Activated T-cell treated with anti-CD3 and anti-CD28 coated beads, Interleukin-2, amount 50 U/mL, for 1 hour (primary cell): ENCODE measurements around the gene PTPRT.
"Not testable (repeated sequence)": the region's sequence is repeated elsewhere in the genome, so short reads cannot be mapped to it uniquely, and the experiment has no call there.

Source experiments
- DNase-seq: peaks from one replicate; pipeline ENCODE4 v3.0.0-alpha.2; 2020

PTPRT gene

GRCh38 chr20:42258564-42259302, 931.0 kb downstream of the PTPRT start:
- no peak for DNase-seq

- DNase-seq = no peak
Observed at GRCh38 chr20:42255821-42256220, 933.9 kb downstream of the PTPRT start.

GRCh38 chr20:42254673-42255072, 935.0 kb downstream of the PTPRT start:
- DNase-seq = no peak

GRCh38 chr20:42252116-42252515, 937.6 kb downstream of the PTPRT start:
- no peak for DNase-seq

GRCh38 chr20:42218621-42219374, 970.9 kb downstream of the PTPRT start:
- no peak for DNase-seq

- no peak for DNase-seq
Observed at GRCh38 chr20:42214074-42214473, 975.6 kb downstream of the PTPRT start.

- DNase-seq = no peak
Observed at GRCh38 chr20:42212391-42212790, 977.3 kb downstream of the PTPRT start.

GRCh38 chr20:42206557-42206956, 983.1 kb downstream of the PTPRT start:
- DNase-seq = not testable (repeated sequence)

GRCh38 chr20:42204109-42204660, 985.5 kb downstream of the PTPRT start:
- DNase-seq = no peak

- DNase-seq = no peak
Observed at GRCh38 chr20:42197599-42197998, 992.1 kb downstream of the PTPRT start.

- no peak for DNase-seq
Observed at GRCh38 chr20:42193119-42193518, 996.6 kb downstream of the PTPRT start.

- no peak for DNase-seq
Observed at GRCh38 chr20:42192321-42192720, 997.4 kb downstream of the PTPRT start.

GRCh38 chr20:42191140-42191860, 998.4 kb downstream of the PTPRT start:
- no peak for DNase-seq

GRCh38 chr20:42190084-42190483, 999.6 kb downstream of the PTPRT start:
- DNase-seq = no peak

- DNase-seq = no peak
Observed at GRCh38 chr20:42186337-42186736, 1003.4 kb downstream of the PTPRT start.

- DNase-seq = no peak
Observed at GRCh38 chr20:42183147-42183546, 1006.6 kb downstream of the PTPRT start.

- DNase-seq = no peak
Observed at GRCh38 chr20:42181064-42181463, 1008.6 kb downstream of the PTPRT start.

- no peak for DNase-seq
Observed at GRCh38 chr20:42179768-42180167, 1009.9 kb downstream of the PTPRT start.

- DNase-seq = no peak
Observed at GRCh38 chr20:42173440-42173839, 1016.3 kb downstream of the PTPRT start.

GRCh38 chr20:42164121-42164890, 1025.4 kb downstream of the PTPRT start:
- no peak for DNase-seq

- no peak for DNase-seq
Observed at GRCh38 chr20:42161228-42161829, 1028.4 kb downstream of the PTPRT start.

- no peak for DNase-seq
Observed at GRCh38 chr20:42159808-42160207, 1029.9 kb downstream of the PTPRT start.
